GM12878 (cell line): ENCODE data around the gene TXLNB. TPM values are rescaled to one million over a fixed set of nuclear protein-coding genes. Genes with fewer than 3 reads are reported as not detected.

ENCODE experiments used
- ATAC-seq: fragments of 200-7000 bp; cut with Tn5 transposase; 3 replicates; pipeline ENCODE4 v1.9.1; 2020; ENCODE audit warnings: mild to moderate bottlenecking, moderate library complexity
- BruUV-seq: library from RNA; stranded (reverse); fragments of 400-500 nt; replicated peaks from 2 replicates; lab custom pipeline; 2021; lab: Mats Ljungman, UMichigan
- CTCF ChIA-PET: fragments of 300-600 bp; sonication (Branson Sonifier 250); formaldehyde crosslinking; extraction: SDS; loops from one replicate; lab custom pipeline; 2021; ENCODE audit warnings: inconsistent platforms; lab: Yijun Ruan, JAX
- POLR2A ChIA-PET: fragments of 350-600 bp; formaldehyde crosslinking; extraction: SDS; loops from one replicate; lab custom pipeline; 2021; ENCODE audit warnings: inconsistent platforms; lab: Charles Lee
- RAD21 ChIA-PET: fragments of 300-600 bp; sonication (Branson Sonifier 250); formaldehyde crosslinking; loops from one replicate; lab custom pipeline; 2023; ENCODE audit warnings: antibody characterized with exemption; ENCODE audit not compliant: unreplicated experiment; lab: Charles Lee
- SMC1A ChIA-PET: fragments of 300-600 bp; sonication (Branson Sonifier 250); formaldehyde crosslinking; loops from one replicate; lab custom pipeline; 2023; ENCODE audit not compliant: unreplicated experiment, uncharacterized antibody; lab: Charles Lee
- DNase-seq: peaks from one replicate; pipeline ENCODE4 v3.0.0-alpha.2; 2011; ENCODE audit warnings: low read depth, low spot score
- FAIRE-seq: peaks from 3 replicates; lab custom pipeline; 2011; peaks lifted over from hg19 to GRCh38; lab: Jason Lieb, UNC
- H2AFZ ChIP-seq: 2 replicates; pipeline ENCODE4 v1.6.0; 2011; ENCODE audit warnings: low read depth, low read length, control low read depth; ENCODE audit not compliant: control insufficient read depth
- H3K27ac ChIP-seq: 2 replicates; pipeline ENCODE4 v1.5.1; 2011; ENCODE audit warnings: control low read depth; ENCODE audit not compliant: control insufficient read depth, insufficient read depth
- H3K27me3 ChIP-seq, 2 experiments: replicated peaks in 1 of 2; 2 replicates each; pipeline versions ENCODE4 v1.6.0 to v1.6.1; 2011; ENCODE audit warnings: low read length in 1 of 2; ENCODE audit not compliant: control insufficient read depth in 2 of 2, insufficient read depth in 2 of 2
- H3K36me3 ChIP-seq, 2 experiments: 2 replicates each; pipeline ENCODE4 v1.5.1; 2011; ENCODE audit warnings: low read length in 1 of 2; ENCODE audit not compliant: control insufficient read depth in 2 of 2, insufficient read depth in 2 of 2
- H3K4me1 ChIP-seq: 2 replicates; pipeline ENCODE4 v1.6.1; 2011; ENCODE audit warnings: mild to moderate bottlenecking, low read length, moderate library complexity, mixed read lengths; ENCODE audit not compliant: control insufficient read depth, insufficient read depth
- H3K4me2 ChIP-seq: 2 replicates; pipeline ENCODE4 v1.6.0; 2011; ENCODE audit warnings: control low read depth; ENCODE audit not compliant: control insufficient read depth, insufficient read depth
- H3K4me3 ChIP-seq: fragments of 200-600 bp; sonication (generic); 2 replicates; pipeline ENCODE4 v1.5.1; 2016
- H3K79me2 ChIP-seq: 2 replicates; pipeline ENCODE4 v1.6.0; 2011; ENCODE audit warnings: low read length; ENCODE audit not compliant: control insufficient read depth, insufficient read depth
- H3K9ac ChIP-seq: 2 replicates; pipeline ENCODE4 v1.8.0; 2011; ENCODE audit warnings: low read length, control low read depth, mixed read lengths; ENCODE audit not compliant: control insufficient read depth, insufficient read depth
- H3K9me3 ChIP-seq: replicated peaks from 3 replicates; pipeline ENCODE4 v1.5.1; 2011; ENCODE audit warnings: mild to moderate bottlenecking, low read length; ENCODE audit not compliant: control insufficient read depth, insufficient read depth
- H4K20me1 ChIP-seq: 2 replicates; pipeline ENCODE4 v1.6.0; 2011; ENCODE audit not compliant: control insufficient read depth, insufficient read depth
- BRCA1 ChIP-seq: IDR thresholded peaks from 2 replicates; pipeline ENCODE4 v1.6.1; 2011; ENCODE audit warnings: low read depth, low read length, improper control_type of control experiment
- CBFB ChIP-seq: IDR thresholded peaks from 2 replicates; pipeline ENCODE4 v1.6.1; 2016; ENCODE audit warnings: antibody characterized with exemption, low read depth
- MYB ChIP-seq: fragments of 150-350 bp; IDR thresholded peaks from 2 replicates; pipeline ENCODE4 v1.6.1; 2014; ENCODE audit warnings: mild to moderate bottlenecking, low read depth, low read length, borderline replicate concordance
- POLR2AphosphoS2 ChIP-seq: IDR thresholded peaks from 2 replicates; pipeline ENCODE4 v1.6.1; 2011; ENCODE audit warnings: low read depth, mild to moderate bottlenecking, low read length, improper control_type of control experiment, moderate library complexity
- SPI1 ChIP-seq: IDR thresholded peaks from 2 replicates; pipeline ENCODE4 v1.6.1; 2011; ENCODE audit warnings: low read depth, mild to moderate bottlenecking, low read length, moderate library complexity, borderline replicate concordance; ENCODE audit not compliant: insufficient read depth
- ZBED1 ChIP-seq: IDR thresholded peaks from 2 replicates; pipeline ENCODE4 v1.6.1; 2016; ENCODE audit warnings: borderline replicate concordance
- ZBTB33 ChIP-seq: fragments of 450-650 bp; IDR thresholded peaks from 2 replicates; pipeline ENCODE4 v1.6.1; 2017; ENCODE audit warnings: mild to moderate bottlenecking
- ZNF274 ChIP-seq: IDR thresholded peaks from one replicate; pipeline ENCODE4 v1.8.0; 2011; ENCODE audit not compliant: insufficient read length, insufficient read depth
- WGBS: methylation state at CpG from one replicate; pipeline ENCODE4 v1.1.6; 2016; ENCODE audit warnings: low lambda C conversion rate; ENCODE audit not compliant: insufficient replicate concordance, insufficient coverage; ENCODE audit errors: missing lambda C conversion rate; 5-methylcytosine and 5-hydroxymethylcytosine counted together
- in situ Hi-C: fragments of 300-500 bp; cut with MboI; formaldehyde crosslinking; loops from 9 replicates; pipeline ENCODE4 v1.14.3; 2018; ENCODE audit warnings: mixed read lengths
- intact Hi-C: fragments of 100-400 bp; cut with micrococcal nuclease; formaldehyde crosslinking; loops from one replicate; pipeline ENCODE4 v1.14.2; 2022; ENCODE audit not compliant: unreplicated experiment
- polyA plus RNA-seq, 11 experiments: library from polyadenylated mRNA; depleted of rRNA in 4 of 11; unstranded in 6 of 11; stranded (reverse) in 5 of 11; fragments of >200 nt; fragmentation: Nextera tagmentation in 4 of 11; fragmentation: Illumina TruSeq in 1 of 11; extraction: Ambion mirVana in 4 of 11; extraction: Trizol in 1 of 11; gene quantifications; 1 replicate in 1 of 11; 2 replicates in 10 of 11; pipeline versions ENCODE4 v1.2.1 to v1.2.3, GENCODE V29; 2011 to 2016; ENCODE audit warnings: inconsistent platforms in 2 of 11, missing spikeins in 2 of 11, low read depth in 1 of 11
- total RNA-seq, 4 experiments: library from RNA; depleted of rRNA in 3 of 4; stranded (reverse); fragments of >200 nt in 3 of 4; fragmentation: Illumina TruSeq in 1 of 4; extraction: Trizol in 1 of 4; gene quantifications; 2 replicates each; pipeline versions ENCODE4 v1.2.1 to v1.2.3, GENCODE V29; 2013 to 2021
- TF ChIP-seq, protein P1 (sequence below): fragments of 450-650 bp; IDR thresholded peaks from 2 replicates; pipeline ENCODE4 v1.6.1; 2018; ENCODE audit warnings: mild to moderate bottlenecking, low read depth, moderate library complexity; ENCODE audit not compliant: partially characterized antibody

The TXLNB gene
- total and polyA plus RNA-seq, 10 of the 15 experiments (the other 5 are each of a cell fraction or from before 2014, with no cell fraction given), result 0.07 to 1.3 (median 0.22) TPM; not detected in 1

GRCh38 chr6:139334806-139335446, 43.1 kb upstream of the TXLNB start:
- FAIRE-seq (no peak), DNase-seq (no peak), ATAC-seq (no peak)
- RAD21 ChIA-PET, result interaction anchor here (1.2 to 3.7 kb wide), 5 partner anchors 8 to 116 kb away, joined by 3 to 20 read pairs (median 10); partner anchors contain the start of gene TXLNB
- Histone ChIP-seq H2AFZ (no peak overlapping the region), H4K20me1 (no peaks in the 10 kb centered on the region), H3K4me1 (peaks cover 7% of the 10 kb centered on the region; the same call in 1 of the 2 replicates), H3K9ac (no peak overlapping the region), H3K79me2 (no peaks in the 10 kb centered on the region), H3K9me3 (no peaks in the 10 kb centered on the region), H3K36me3 (no peaks in the 10 kb centered on the region), H3K27me3 (no peaks in the 10 kb centered on the region), H3K4me3 (no peak overlapping the region), H3K27ac (no peak overlapping the region), H3K4me2 (no peak overlapping the region)
- TF ChIP-seq ZNF274 (no peak), ZBED1 (no peak), BRCA1 (no peak), CBFB (no peak), POLR2AphosphoS2 (no peak), ZBTB33 (no peak), MYB (no peak), SPI1 (no peak)
- TF ChIP-seq, protein P1, sequence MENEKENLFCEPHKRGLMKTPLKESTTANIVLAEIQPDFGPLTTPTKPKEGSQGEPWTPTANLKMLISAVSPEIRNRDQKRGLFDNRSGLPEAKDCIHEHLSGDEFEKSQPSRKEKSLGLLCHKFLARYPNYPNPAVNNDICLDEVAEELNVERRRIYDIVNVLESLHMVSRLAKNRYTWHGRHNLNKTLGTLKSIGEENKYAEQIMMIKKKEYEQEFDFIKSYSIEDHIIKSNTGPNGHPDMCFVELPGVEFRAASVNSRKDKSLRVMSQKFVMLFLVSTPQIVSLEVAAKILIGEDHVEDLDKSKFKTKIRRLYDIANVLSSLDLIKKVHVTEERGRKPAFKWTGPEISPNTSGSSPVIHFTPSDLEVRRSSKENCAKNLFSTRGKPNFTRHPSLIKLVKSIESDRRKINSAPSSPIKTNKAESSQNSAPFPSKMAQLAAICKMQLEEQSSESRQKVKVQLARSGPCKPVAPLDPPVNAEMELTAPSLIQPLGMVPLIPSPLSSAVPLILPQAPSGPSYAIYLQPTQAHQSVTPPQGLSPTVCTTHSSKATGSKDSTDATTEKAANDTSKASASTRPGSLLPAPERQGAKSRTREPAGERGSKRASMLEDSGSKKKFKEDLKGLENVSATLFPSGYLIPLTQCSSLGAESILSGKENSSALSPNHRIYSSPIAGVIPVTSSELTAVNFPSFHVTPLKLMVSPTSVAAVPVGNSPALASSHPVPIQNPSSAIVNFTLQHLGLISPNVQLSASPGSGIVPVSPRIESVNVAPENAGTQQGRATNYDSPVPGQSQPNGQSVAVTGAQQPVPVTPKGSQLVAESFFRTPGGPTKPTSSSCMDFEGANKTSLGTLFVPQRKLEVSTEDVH, result no peak
- SMC1A ChIA-PET, result interaction anchor here (1.3 to 6.7 kb wide), 6 partner anchors 9 to 115 kb away, joined by 3 to 50 read pairs (median 11); partner anchors contain the start of gene TXLNB
- POLR2A ChIA-PET, result interaction anchor here (1.0 to 2.3 kb wide), 3 partner anchors 9 to 65 kb away, joined by 3 to 17 read pairs (median 4); no protein-coding TSS in a partner anchor
- in situ Hi-C loops (no loop called here), intact Hi-C loops (no loop called here)
- CTCF ChIA-PET, result interaction anchor here (1.0 to 2.8 kb wide), 8 partner anchors 8 to 116 kb away, joined by 3 to 14 read pairs (median 4); no protein-coding TSS in a partner anchor
- no TSS peak for BruUV-seq
- WGBS, result 83% methylated on average over 5 of the region's 5 CpGs
